H1 (cell line): ENCODE results near the gene BABAM2. TPM values are rescaled to one million over a fixed set of nuclear protein-coding genes. Genes with fewer than 3 reads are reported as not detected.

Experiments
- CTCF ChIA-PET: fragments of 300-600 bp; sonication (Branson Sonifier 250); formaldehyde crosslinking; loops from one replicate; lab custom pipeline; 2021; ENCODE audit not compliant: partially characterized antibody; lab: Charles Lee
- POLR2A ChIA-PET: fragments of 300-600 bp; sonication (Branson Sonifier 250); formaldehyde crosslinking; loops from one replicate; lab custom pipeline; 2021; ENCODE audit warnings: inconsistent platforms; ENCODE audit not compliant: partially characterized antibody; lab: Charles Lee
- DNase-seq, 2 experiments: peaks; one replicate each; pipeline versions ENCODE4 v3.0.0 to v3.0.0-alpha.2; 2010 to 2022; ENCODE audit warnings: low spot score in 2 of 2, low read depth in 1 of 2, mixed read lengths in 1 of 2
- FAIRE-seq: peaks from 2 replicates; lab custom pipeline; 2011; peaks lifted over from hg19 to GRCh38; lab: Jason Lieb, UNC
- H2AFZ ChIP-seq: 2 replicates; pipeline ENCODE4 v1.8.1; 2012; ENCODE audit warnings: low read length, inconsistent platforms
- H2AK5ac ChIP-seq: 2 replicates; pipeline ENCODE4 v1.6.1; 2013; ENCODE audit warnings: low read depth, low read length
- H2BK120ac ChIP-seq: replicated peaks from 2 replicates; pipeline ENCODE3; 2013; ENCODE audit warnings: low read depth, low read length, inconsistent platforms
- H2BK12ac ChIP-seq: 2 replicates; pipeline ENCODE4 v1.6.1; 2013; ENCODE audit warnings: low read depth, low read length
- H2BK15ac ChIP-seq: 2 replicates; pipeline ENCODE4 v1.6.1; 2013; ENCODE audit warnings: low read length
- H2BK20ac ChIP-seq: 2 replicates; pipeline ENCODE4 v1.6.1; 2013; ENCODE audit warnings: low read length
- H2BK5ac ChIP-seq: 2 replicates; pipeline ENCODE4 v1.6.1; 2013; ENCODE audit warnings: low read depth, low read length
- H3K14ac ChIP-seq: 2 replicates; pipeline ENCODE4 v1.6.1; 2013; ENCODE audit warnings: inconsistent platforms; ENCODE audit not compliant: insufficient read length
- H3K18ac ChIP-seq: 2 replicates; pipeline ENCODE4 v1.6.1; 2013; ENCODE audit warnings: low read length; ENCODE audit errors: extremely low read depth
- H3K23ac ChIP-seq: 2 replicates; pipeline ENCODE4 v1.6.1; 2013; ENCODE audit warnings: inconsistent platforms; ENCODE audit not compliant: insufficient read length
- H3K23me2 ChIP-seq: 2 replicates; pipeline ENCODE4 v1.6.1; 2013; ENCODE audit warnings: low read depth, low read length
- H3K27ac ChIP-seq: 2 replicates; pipeline ENCODE4 v1.6.1; 2011; ENCODE audit warnings: low read depth, low read length, inconsistent platforms
- H3K27me3 ChIP-seq, 4 experiments: replicated peaks in 1 of 4; 1 replicate in 1 of 4; 2 replicates in 3 of 4; pipeline versions ENCODE4 v1.6.1 to v1.8.1; 2011 to 2013; ENCODE audit warnings: low read length in 3 of 4, mild to moderate bottlenecking in 3 of 4, inconsistent platforms in 2 of 4, mixed read lengths in 2 of 4, moderate library complexity in 1 of 4; ENCODE audit not compliant: control insufficient read depth in 3 of 4, insufficient read depth in 3 of 4; ENCODE audit errors: extremely low read depth in 1 of 4
- H3K36me3 ChIP-seq, 4 experiments: 2 replicates each; pipeline versions ENCODE4 v1.6.1 to v1.8.1; 2011 to 2013; ENCODE audit warnings: mild to moderate bottlenecking in 4 of 4, low read length in 3 of 4, moderate library complexity in 2 of 4, control low read depth in 1 of 4, inconsistent platforms in 1 of 4; ENCODE audit not compliant: insufficient read depth in 4 of 4, control insufficient read depth in 2 of 4
- H3K4ac ChIP-seq: replicated peaks from 2 replicates; pipeline ENCODE3; 2013; ENCODE audit warnings: low read length, low read depth, mixed read lengths, inconsistent platforms; ENCODE audit not compliant: insufficient read length
- H3K4me1 ChIP-seq, 4 experiments: replicated peaks in 1 of 4; 1 replicate in 1 of 4; 2 replicates in 3 of 4; pipeline versions ENCODE4 v1.6.1 to v1.8.1; 2011 to 2013; ENCODE audit warnings: low read length in 3 of 4, inconsistent platforms in 2 of 4, mixed read lengths in 1 of 4; ENCODE audit not compliant: insufficient read depth in 4 of 4, control insufficient read depth in 3 of 4
- H3K4me2 ChIP-seq, 2 experiments: 2 replicates each; pipeline versions ENCODE4 v1.6.1 to v1.8.1; 2011 to 2013; ENCODE audit warnings: low read depth in 2 of 2, low read length in 2 of 2, control low read depth in 1 of 2, inconsistent platforms in 1 of 2, mild to moderate bottlenecking in 1 of 2; ENCODE audit not compliant: insufficient read depth in 1 of 2
- H3K4me3 ChIP-seq, 4 experiments: fragments of 200-600, 300-600 bp in 1 of 4; sonication (generic), shearing (Covaris generic), sonication (Bioruptor Twin) in 1 of 4; 2 replicates each; pipeline versions ENCODE4 v1.5.1 to v1.8.1; 2011 to 2016; ENCODE audit warnings: low read length in 4 of 4, low read depth in 3 of 4, control low read depth in 2 of 4, inconsistent platforms in 2 of 4, mild to moderate bottlenecking in 2 of 4, mixed read lengths in 1 of 4, moderate library complexity in 1 of 4; ENCODE audit not compliant: insufficient read depth in 2 of 4; ENCODE audit errors: extremely low read depth in 1 of 4
- H3K56ac ChIP-seq: replicated peaks from 2 replicates; pipeline ENCODE3; 2013; ENCODE audit warnings: low read depth, mild to moderate bottlenecking, mixed read lengths, low read length, inconsistent platforms; ENCODE audit not compliant: insufficient read length
- H3K79me1 ChIP-seq: 2 replicates; pipeline ENCODE4 v1.6.1; 2013; ENCODE audit warnings: low read depth, low read length, control low read depth
- H3K79me2 ChIP-seq, 2 experiments: 2 replicates each; pipeline versions ENCODE4 v1.6.1 to v1.8.1; 2012 to 2013; ENCODE audit warnings: low read length in 2 of 2, mild to moderate bottlenecking in 2 of 2, inconsistent platforms in 1 of 2; ENCODE audit not compliant: insufficient read depth in 2 of 2, control insufficient read depth in 1 of 2
- H3K9ac ChIP-seq, 4 experiments: replicated peaks in 1 of 4; 1 replicate in 1 of 4; 2 replicates in 3 of 4; pipeline versions ENCODE4 v1.6.1 to v1.8.1; 2011 to 2013; ENCODE audit warnings: low read depth in 3 of 4, low read length in 3 of 4, control low read depth in 2 of 4, mild to moderate bottlenecking in 2 of 4, moderate library complexity in 2 of 4, inconsistent platforms in 1 of 4; ENCODE audit errors: extremely low read depth in 1 of 4
- H3K9me3 ChIP-seq, 2 experiments: 2 replicates each; pipeline versions ENCODE4 v1.6.1 to v1.8.1; 2012 to 2013; ENCODE audit warnings: mild to moderate bottlenecking in 2 of 2, moderate library complexity in 2 of 2, control low read depth in 1 of 2, inconsistent platforms in 1 of 2, low read depth in 1 of 2, low read length in 1 of 2, mixed read lengths in 1 of 2; ENCODE audit not compliant: insufficient read depth in 2 of 2
- H4K20me1 ChIP-seq, 2 experiments: replicated peaks in 1 of 2; 2 replicates each; pipeline versions ENCODE3 to v1.8.1; 2011 to 2013; ENCODE audit warnings: inconsistent platforms in 2 of 2, low read length in 2 of 2, mild to moderate bottlenecking in 1 of 2; ENCODE audit not compliant: insufficient read depth in 2 of 2, control insufficient read depth in 1 of 2
- H4K5ac ChIP-seq: 2 replicates; pipeline ENCODE4 v1.6.1; 2013; ENCODE audit warnings: low read length, low read depth, mixed read lengths, inconsistent platforms; ENCODE audit not compliant: insufficient read length
- H4K8ac ChIP-seq: 2 replicates; pipeline ENCODE4 v1.8.0; 2013; ENCODE audit warnings: mild to moderate bottlenecking, moderate library complexity, low read length, inconsistent platforms; ENCODE audit not compliant: insufficient read depth; ENCODE audit errors: extremely low read depth
- H4K91ac ChIP-seq: replicated peaks from 2 replicates; pipeline ENCODE3; 2013; ENCODE audit warnings: low read length, mixed read lengths, inconsistent platforms; ENCODE audit not compliant: insufficient read length
- CEBPB ChIP-seq: IDR thresholded peaks from 2 replicates; pipeline ENCODE4 v1.6.1; 2012; ENCODE audit warnings: low read depth, low read length
- EP300 ChIP-seq, 2 experiments: IDR thresholded peaks; 1 replicate in 1 of 2; 2 replicates in 1 of 2; pipeline ENCODE4 v1.6.1; 2011 to 2012; ENCODE audit warnings: low read depth in 2 of 2, low read length in 2 of 2, mild to moderate bottlenecking in 2 of 2, borderline replicate concordance in 1 of 2, inconsistent platforms in 1 of 2, moderate library complexity in 1 of 2
- FOSL1 ChIP-seq: IDR thresholded peaks from 2 replicates; pipeline ENCODE4 v1.6.1; 2011; ENCODE audit warnings: mild to moderate bottlenecking, low read depth, low read length, moderate library complexity; ENCODE audit not compliant: insufficient read depth
- HDAC2 ChIP-seq, 2 experiments: fragments of 300-600 bp in 1 of 2; sonication (generic) in 1 of 2; IDR thresholded peaks; 2 replicates each; pipeline ENCODE4 v1.6.1; 2011 to 2012; ENCODE audit warnings: low read depth in 2 of 2, low read length in 2 of 2, mild to moderate bottlenecking in 2 of 2, moderate library complexity in 2 of 2, borderline replicate concordance in 1 of 2, inconsistent platforms in 1 of 2
- HDAC6 ChIP-seq: IDR thresholded peaks from one replicate; pipeline ENCODE4 v1.7.1; 2012; ENCODE audit warnings: low read depth, mild to moderate bottlenecking, inconsistent platforms, low read length, moderate library complexity
- KDM5A ChIP-seq: fragments of 200-600 bp; IDR thresholded peaks from 2 replicates; pipeline ENCODE4 v1.7.1; 2012; ENCODE audit warnings: mild to moderate bottlenecking, low read length, inconsistent platforms, mixed read lengths
- POU5F1 ChIP-seq: IDR thresholded peaks from 2 replicates; pipeline ENCODE4 v1.6.1; 2011; ENCODE audit warnings: low read depth, mild to moderate bottlenecking, low read length, moderate library complexity
- SIX5 ChIP-seq: IDR thresholded peaks from 2 replicates; pipeline ENCODE4 v1.6.1; 2011; ENCODE audit warnings: mild to moderate bottlenecking, low read depth, low read length
- SP1 ChIP-seq: IDR thresholded peaks from 2 replicates; pipeline ENCODE4 v1.6.1; 2011; ENCODE audit warnings: low read depth, low read length
- WGBS, 2 experiments: shearing (Covaris generic) in 1 of 2; methylation state at CpG; one replicate each; pipeline versions ENCODE4 v1.1.6 to v1.1.7; 2013 to 2015; ENCODE audit warnings: low lambda C conversion rate in 2 of 2, mixed read lengths in 2 of 2, inconsistent platforms in 1 of 2, low coverage in 1 of 2, missing lambda C conversion rate in 1 of 2; ENCODE audit not compliant: insufficient replicate concordance in 2 of 2, insufficient coverage in 1 of 2, insufficient read length in 1 of 2; ENCODE audit errors: extremely low coverage in 1 of 2, missing lambda C conversion rate in 1 of 2; 5-methylcytosine and 5-hydroxymethylcytosine counted together
- polyA plus RNA-seq, 7 experiments: library from polyadenylated mRNA; depleted of rRNA in 3 of 7; stranded (reverse) in 5 of 7; unstranded in 2 of 7; fragments of >200 nt in 5 of 7; fragments of 200-250 nt in 2 of 7; gene quantifications; 1 replicate in 5 of 7; 2 replicates in 1 of 7; 4 replicates in 1 of 7; pipeline versions ENCODE4 v1.2.1 to v1.2.3, GENCODE V29; 2011 to 2013; ENCODE audit warnings: missing spikeins in 2 of 7, mixed read lengths in 2 of 7
- total RNA-seq: library from RNA; stranded (reverse); fragmentation: NEBNext Ultra II Directional; extraction: Animal tissue kit (Norgen Biotek cat#: 25700); gene quantifications from 2 replicates; pipeline ENCODE4 v1.2.1, GENCODE V29; 2021

The BABAM2 gene
- total and polyA plus RNA-seq, 2 of the 8 experiments (the other 6 are each of a cell fraction or from before 2014, with no cell fraction given) = 15.8 to 20.9 TPM

- Histone ChIP-seq H3K9ac (no peak overlapping the region), H3K79me2 (no peaks in the 10 kb centered on the region), H3K14ac (no peak overlapping the region), H2BK12ac (no peak overlapping the region), H2BK5ac (no peak overlapping the region), H3K18ac (no peak overlapping the region), H2BK120ac (no peak overlapping the region), H3K23ac (no peak overlapping the region), H4K5ac (no peak overlapping the region), H4K8ac (no peak overlapping the region), H4K91ac (no peak overlapping the region), H2BK20ac (no peak overlapping the region), H2AK5ac (no peak overlapping the region), H2AFZ (no peak overlapping the region), H3K4ac (no peak overlapping the region), H3K4me3 (no peak overlapping the region), H3K23me2 (no peaks in the 10 kb centered on the region), H3K79me1 (no peaks in the 10 kb centered on the region), H3K36me3 (no peaks in the 10 kb centered on the region; a peak in 1 of 8 replicates), H2BK15ac (no peak overlapping the region), H3K56ac (no peak overlapping the region), H3K27me3 (no peaks in the 10 kb centered on the region), H3K9me3 (no peaks in the 10 kb centered on the region), H3K27ac (no peak overlapping the region), H3K4me2 (no peak overlapping the region), H4K20me1 (no peaks in the 10 kb centered on the region), H3K4me1 (no peaks in the 10 kb centered on the region)
- ChIA-PET POLR2A (no interaction called here), CTCF (no interaction called here)
- WGBS, 2 experiments = 89% methylated on average over 1 of the region's 1 CpG; no CpG with 5 or more reads in 1 of the 2 experiments
- no peak for FAIRE-seq
- TF ChIP-seq KDM5A = no peak
- no peak for TF ChIP-seq SIX5
- no peak for TF ChIP-seq CEBPB
- no peak for TF ChIP-seq FOSL1
- no peak for TF ChIP-seq HDAC2 (IDR thresholded peaks at IDR 0.05; ENCODE audit: borderline replicate concordance in 1 of 2, low read depth in 2 of 2, low read length in 2 of 2)
- TF ChIP-seq HDAC6 = no peak
- TF ChIP-seq POU5F1 = no peak
- TF ChIP-seq SP1 = no peak
- no peak for TF ChIP-seq EP300 (IDR thresholded peaks at IDR 0.05; ENCODE audit: borderline replicate concordance in 1 of 2, low read depth in 2 of 2, low read length in 2 of 2)
- no peak for DNase-seq
Observed at GRCh38 chr2:28247290-28247689, 356.8 kb downstream of the BABAM2 start.
